Neuronal stem cell (in vitro differentiated cells): ENCODE results near the gene VEGFB.
"Not testable (repeated sequence)": the region's sequence is repeated elsewhere in the genome, so short reads cannot be mapped to it uniquely, and the experiment has no call there.

Source experiments
- DNase-seq: peaks from one replicate; pipeline ENCODE4 v3.0.0-alpha.2; 2013; ENCODE audit warnings: low spot score
- H2AFZ ChIP-seq: one replicate; pipeline ENCODE4 v1.6.1; 2013; ENCODE audit warnings: mild to moderate bottlenecking, low read length, inconsistent platforms
- H2AK5ac ChIP-seq: 2 replicates; pipeline ENCODE4 v1.6.1; 2013; ENCODE audit warnings: low read depth, mild to moderate bottlenecking, inconsistent platforms, low read length, moderate library complexity, mixed read lengths
- H2BK120ac ChIP-seq: 2 replicates; pipeline ENCODE4 v1.6.1; 2013; ENCODE audit warnings: low read depth, mild to moderate bottlenecking, inconsistent platforms, low read length, moderate library complexity, mixed read lengths
- H2BK12ac ChIP-seq: one replicate; pipeline ENCODE4 v1.6.1; 2013; ENCODE audit warnings: low read length, inconsistent platforms
- H2BK15ac ChIP-seq: 2 replicates; pipeline ENCODE4 v1.6.1; 2013; ENCODE audit warnings: mild to moderate bottlenecking, low read length, inconsistent platforms, mixed read lengths
- H2BK5ac ChIP-seq: one replicate; pipeline ENCODE4 v1.6.1; 2013; ENCODE audit warnings: inconsistent platforms, mild to moderate bottlenecking, low read length, moderate library complexity
- H3K14ac ChIP-seq: one replicate; pipeline ENCODE4 v1.6.1; 2013; ENCODE audit warnings: low read length, inconsistent platforms
- H3K18ac ChIP-seq: 2 replicates; pipeline ENCODE4 v1.6.1; 2013; ENCODE audit warnings: low read length, inconsistent platforms
- H3K23ac ChIP-seq: 2 replicates; pipeline ENCODE4 v1.6.1; 2013; ENCODE audit warnings: low read depth, mild to moderate bottlenecking, mixed read lengths, low read length, inconsistent platforms; ENCODE audit not compliant: poor library complexity
- H3K27ac ChIP-seq: replicated peaks from 3 replicates; pipeline ENCODE4 v1.5.1; 2013; ENCODE audit warnings: low read length, inconsistent platforms
- H3K27me3 ChIP-seq, 3 experiments: 2 replicates each; pipeline ENCODE4 v1.6.1; 2013; ENCODE audit warnings: low read length in 3 of 3, mild to moderate bottlenecking in 2 of 3, inconsistent platforms in 1 of 3, low read depth in 1 of 3, mixed read lengths in 1 of 3, moderate library complexity in 1 of 3; ENCODE audit not compliant: control insufficient read depth in 3 of 3, insufficient read depth in 3 of 3
- H3K36me3 ChIP-seq, 2 donors: replicated peaks in 1 of 2; 2 replicates each; pipeline ENCODE4 v1.6.1; 2013; ENCODE audit warnings: low read length in 2 of 2; ENCODE audit not compliant: control insufficient read depth in 2 of 2, insufficient read depth in 2 of 2
- H3K4ac ChIP-seq: 2 replicates; pipeline ENCODE4 v1.6.1; 2013; ENCODE audit warnings: inconsistent platforms, mild to moderate bottlenecking, low read length, moderate library complexity
- H3K4me1 ChIP-seq, 2 donors: 1 replicate in 1 of 2; 2 replicates in 1 of 2; pipeline ENCODE4 v1.6.1; 2013; ENCODE audit warnings: low read length in 2 of 2, low read depth in 1 of 2; ENCODE audit not compliant: control insufficient read depth in 2 of 2, insufficient read depth in 1 of 2
- H3K4me2 ChIP-seq: one replicate; pipeline ENCODE4 v1.6.1; 2013; ENCODE audit warnings: mild to moderate bottlenecking, low read length, inconsistent platforms; ENCODE audit not compliant: insufficient read depth, poor library complexity, severe bottlenecking
- H3K4me3 ChIP-seq, 2 donors: 2 replicates each; pipeline ENCODE4 v1.5.1; 2013; ENCODE audit warnings: low read length in 2 of 2, mild to moderate bottlenecking in 2 of 2, inconsistent platforms in 1 of 2, moderate library complexity in 1 of 2
- H3K79me1 ChIP-seq: one replicate; pipeline ENCODE4 v1.6.1; 2013; ENCODE audit warnings: low read depth, mild to moderate bottlenecking, inconsistent platforms, low read length, moderate library complexity
- H3K9ac ChIP-seq: one replicate; pipeline ENCODE4 v1.6.1; 2013; ENCODE audit warnings: mild to moderate bottlenecking, low read depth, low read length, inconsistent platforms; ENCODE audit not compliant: poor library complexity
- H3K9me3 ChIP-seq, 2 donors: replicated peaks in 1 of 2; 2 replicates each; pipeline versions ENCODE3 to v1.6.1; 2013; ENCODE audit warnings: low read length in 2 of 2, mild to moderate bottlenecking in 2 of 2, inconsistent platforms in 1 of 2, low read depth in 1 of 2, mixed read lengths in 1 of 2, moderate library complexity in 1 of 2; ENCODE audit not compliant: control insufficient read depth in 2 of 2, insufficient read depth in 1 of 2
- H4K8ac ChIP-seq: one replicate; pipeline ENCODE4 v1.6.1; 2013; ENCODE audit warnings: low read depth, mild to moderate bottlenecking, inconsistent platforms, low read length, moderate library complexity
- H4K91ac ChIP-seq: one replicate; pipeline ENCODE4 v1.6.1; 2013; ENCODE audit warnings: low read length, low read depth, mild to moderate bottlenecking, inconsistent platforms; ENCODE audit not compliant: poor library complexity
- WGBS, 2 donors: extraction: QIAGEN DNeasy Blood & Tissue Kit; methylation state at CpG; one replicate each; pipeline ENCODE4 v1.1.7; 2013; ENCODE audit warnings: missing lambda C conversion rate in 2 of 2, mixed read lengths in 1 of 2; ENCODE audit not compliant: insufficient read length in 2 of 2, insufficient replicate concordance in 1 of 2; ENCODE audit errors: extremely low coverage in 2 of 2; 5-methylcytosine and 5-hydroxymethylcytosine counted together

VEGFB gene

GRCh38 chr11:64245401-64245796 is 11.0 kb downstream of the VEGFB start:
- Histone ChIP-seq H3K4me2 (peak overlapping the region; percentile 84), H4K91ac (no peak overlapping the region), H2BK120ac (peak overlapping the region; percentile 52), H2BK12ac (peak overlapping the region; percentile 97), H3K14ac (peak overlapping the region; percentile 79), H3K23ac (peak overlapping the region; percentile 96), H3K9ac (peak overlapping the region; percentile 95), H2BK5ac (peak overlapping the region; percentile 76), H2AK5ac (peak overlapping the region; percentile 98), H3K27ac (no peak overlapping the region), H3K27me3 (no peaks in the 10 kb centered on the region), H3K79me1 (peaks cover 21% of the 10 kb centered on the region), H3K4ac (no peak overlapping the region), H2AFZ (no peak overlapping the region), H3K9me3 (no peaks in the 10 kb centered on the region), H2BK15ac (no peak overlapping the region), H3K4me3 (peak overlapping the region; percentile 70 to 94), H3K4me1 (peaks cover 21 to 37% of the 10 kb centered on the region in 2 donors), H3K18ac (peak overlapping the region; percentile 92), H3K36me3 (peaks cover 11 to 19% of the 10 kb centered on the region in 2 donors), H4K8ac (peak overlapping the region; percentile 86)
- DNase-seq: no peak
- no CpG with 5 or more reads among the region's 6 CpGs for WGBS, 2 donors

- peak overlapping the region; percentile 70 to 94 for H3K4me3 ChIP-seq
- peak overlapping the region; percentile 97 for H2BK12ac ChIP-seq
- H3K27ac ChIP-seq: no peak overlapping the region
- H3K9ac ChIP-seq: peak overlapping the region; percentile 95
- peak overlapping the region; percentile 96 for H3K23ac ChIP-seq
- peaks cover 23 to 41% of the 10 kb centered on the region in 2 donors for H3K4me1 ChIP-seq
- H2BK15ac ChIP-seq: peak overlapping the region; percentile 47
- DNase-seq: no peak
- peak overlapping the region; percentile 52 for H2BK120ac ChIP-seq
- H3K27me3 ChIP-seq: no peaks in the 10 kb centered on the region
- peak overlapping the region; percentile 97 for H3K4ac ChIP-seq
- H2BK5ac ChIP-seq: peak overlapping the region; percentile 76
- no CpG with 5 or more reads among the region's 46 CpGs for WGBS, 2 donors
- H2AFZ ChIP-seq: peak overlapping the region; percentile 63
- no peaks in the 10 kb centered on the region for H3K9me3 ChIP-seq
- H4K8ac ChIP-seq: peak overlapping the region; percentile 86
- peaks cover 21% of the 10 kb centered on the region for H3K79me1 ChIP-seq
- peak overlapping the region; percentile 98 for H2AK5ac ChIP-seq
- peak overlapping the region; percentile 92 for H3K18ac ChIP-seq
- peaks cover 11 to 19% of the 10 kb centered on the region in 2 donors for H3K36me3 ChIP-seq
- H3K14ac ChIP-seq: peak overlapping the region; percentile 79
- no peak overlapping the region for H4K91ac ChIP-seq
- peak overlapping the region; percentile 84 for H3K4me2 ChIP-seq
These were observed 11.6 kb downstream of the VEGFB start for GRCh38 chr11:64245797-64246620.

DNA sequence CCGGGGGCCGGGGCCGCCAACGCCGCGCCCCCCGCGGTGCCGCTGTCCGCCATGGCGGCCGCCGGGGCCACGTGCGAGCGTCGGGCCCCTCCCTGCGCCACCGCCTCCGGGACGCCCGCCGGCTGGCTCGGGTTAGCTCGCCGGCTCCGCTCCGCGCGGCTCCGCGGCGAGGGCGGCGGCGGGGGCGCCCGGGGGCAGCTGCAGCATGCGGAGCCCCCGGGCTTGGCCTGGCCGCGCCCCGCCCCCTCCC is 12.2 kb downstream of the VEGFB start:
- peak overlapping the region; percentile 70 to 94 for H3K4me3 ChIP-seq
- H2BK15ac ChIP-seq, H3K9ac ChIP-seq, H2BK12ac ChIP-seq, H3K27ac ChIP-seq, H3K27me3 ChIP-seq, H3K23ac ChIP-seq, H3K14ac ChIP-seq, H4K8ac ChIP-seq, H4K91ac ChIP-seq, H3K18ac ChIP-seq, DNase-seq, H2BK5ac ChIP-seq, H3K4ac ChIP-seq, H2AK5ac ChIP-seq, H3K9me3 ChIP-seq, H2BK120ac ChIP-seq: not testable (repeated sequence)
- H3K36me3 ChIP-seq: peaks cover 11 to 19% of the 10 kb centered on the region in 2 donors
- peaks cover 23 to 43% of the 10 kb centered on the region in 2 donors for H3K4me1 ChIP-seq
- H3K79me1 ChIP-seq: peaks cover 21% of the 10 kb centered on the region
- peak overlapping the region; percentile 84 for H3K4me2 ChIP-seq
- no CpG with 5 or more reads among the region's 43 CpGs for WGBS, 2 donors
- peak overlapping the region; percentile 63 for H2AFZ ChIP-seq

- peak within 1 kb of the TSS; percentile 95 for H3K9ac ChIP-seq
- peak within 1 kb of the TSS; percentile 52 for H2BK120ac ChIP-seq
- H3K4me1 ChIP-seq: peaks cover 25 to 43% of the 10 kb centered on the region in 2 donors
- H3K4me3 ChIP-seq: peak within 1 kb of the TSS; percentile 70 to 94
- H2AFZ ChIP-seq: peak within 1 kb of the TSS; percentile 83
- H3K4ac ChIP-seq: peak within 1 kb of the TSS; percentile 97
- peak; percentile 87 for DNase-seq
- peak within 1 kb of the TSS; percentile 96 for H3K23ac ChIP-seq
- H3K27me3 ChIP-seq: no peaks in the 10 kb centered on the region
- no peak within 1 kb of the TSS for H4K91ac ChIP-seq
- H3K18ac ChIP-seq: peak within 1 kb of the TSS; percentile 92
- H2BK12ac ChIP-seq: peak within 1 kb of the TSS; percentile 97
- H2AK5ac ChIP-seq: peak within 1 kb of the TSS; percentile 98
- peak within 1 kb of the TSS; percentile 76 for H2BK5ac ChIP-seq
- H3K14ac ChIP-seq: peak within 1 kb of the TSS; percentile 96
- H3K9me3 ChIP-seq: no peaks in the 10 kb centered on the region
- H2BK15ac ChIP-seq: peak within 1 kb of the TSS; percentile 47
- peaks cover 11 to 19% of the 10 kb centered on the region in 2 donors for H3K36me3 ChIP-seq
- H3K27ac ChIP-seq: peak within 1 kb of the TSS; percentile 61
- peak within 1 kb of the TSS; percentile 98 for H3K4me2 ChIP-seq
- peak within 1 kb of the TSS; percentile 86 for H4K8ac ChIP-seq
- no CpG with 5 or more reads among the region's 74 CpGs for WGBS, 2 donors
- H3K79me1 ChIP-seq: peaks cover 16% of the 10 kb centered on the region
These were observed 12.7 kb downstream of the VEGFB start, which contains the start of gene PPP1R14B for GRCh38 chr11:64246871-64247728. PPP1R14B (minus strand) TSS chr11:64246943; CDS start chr11:64246673, 270 bp downstream.
